Measurements from ENCODE around the gene MSI2. TPM values are rescaled to one million over a fixed set of nuclear protein-coding genes. Genes with fewer than 3 reads are reported as not detected.

Gene MSI2
- total RNA-seq, 1 experiment from 2014 or later = 174 TPM

DNA sequence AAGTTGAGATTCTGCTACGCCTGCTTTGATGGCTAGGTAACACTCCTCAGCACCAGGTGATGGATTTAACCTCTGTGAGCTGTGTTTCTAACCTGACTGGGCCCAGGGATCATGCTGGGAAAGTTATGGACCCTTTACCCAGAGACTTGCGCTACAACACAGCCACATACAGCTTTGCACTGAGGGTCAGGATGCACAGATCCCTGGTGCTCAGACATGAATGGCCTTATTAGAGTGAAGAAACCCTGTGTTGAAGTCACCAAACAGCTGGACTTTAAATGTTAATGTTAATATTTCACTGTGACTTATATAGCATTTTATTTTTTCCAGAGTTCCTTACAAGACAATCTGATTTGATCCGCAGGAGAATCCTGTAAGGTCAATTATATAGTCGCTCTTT is 114.3 kb downstream of the MSI2 start:
- Histone ChIP-seq H3K27me3 (replicated peaks; ENCODE audit: control insufficient read depth, insufficient read depth, low read length) (no peaks in the 10 kb centered on the region), H3K9me3 (peaks cover 10% of the 10 kb centered on the region), H3K4me3 (ENCODE audit: low read depth, low read length) (no peak overlapping the region), H3K4me1 (peaks cover 97% of the 10 kb centered on the region), H3K36me3 (ENCODE audit: control insufficient read depth, insufficient read depth, low read length) (no peaks in the 10 kb centered on the region)
- H3K4me3 Mint-ChIP-seq (ENCODE audit: unreplicated experiment) = peak overlapping the region; percentile 30
- BruUV-seq (replicated peaks) = TSS peak; percentile 66
- H3K27ac Mint-ChIP-seq (ENCODE audit: unreplicated experiment) = peak overlapping the region; percentile 96
- TF ChIP-seq, protein P1, sequence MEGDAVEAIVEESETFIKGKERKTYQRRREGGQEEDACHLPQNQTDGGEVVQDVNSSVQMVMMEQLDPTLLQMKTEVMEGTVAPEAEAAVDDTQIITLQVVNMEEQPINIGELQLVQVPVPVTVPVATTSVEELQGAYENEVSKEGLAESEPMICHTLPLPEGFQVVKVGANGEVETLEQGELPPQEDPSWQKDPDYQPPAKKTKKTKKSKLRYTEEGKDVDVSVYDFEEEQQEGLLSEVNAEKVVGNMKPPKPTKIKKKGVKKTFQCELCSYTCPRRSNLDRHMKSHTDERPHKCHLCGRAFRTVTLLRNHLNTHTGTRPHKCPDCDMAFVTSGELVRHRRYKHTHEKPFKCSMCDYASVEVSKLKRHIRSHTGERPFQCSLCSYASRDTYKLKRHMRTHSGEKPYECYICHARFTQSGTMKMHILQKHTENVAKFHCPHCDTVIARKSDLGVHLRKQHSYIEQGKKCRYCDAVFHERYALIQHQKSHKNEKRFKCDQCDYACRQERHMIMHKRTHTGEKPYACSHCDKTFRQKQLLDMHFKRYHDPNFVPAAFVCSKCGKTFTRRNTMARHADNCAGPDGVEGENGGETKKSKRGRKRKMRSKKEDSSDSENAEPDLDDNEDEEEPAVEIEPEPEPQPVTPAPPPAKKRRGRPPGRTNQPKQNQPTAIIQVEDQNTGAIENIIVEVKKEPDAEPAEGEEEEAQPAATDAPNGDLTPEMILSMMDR (IDR thresholded peaks at IDR 0.05; ENCODE audit: insufficient read depth in 1 of 2, low read depth in 1 of 2, low read length in 1 of 2, severe bottlenecking in 1 of 2, unreplicated experiment in 1 of 2) = no peak
- ChIA-PET CTCF (interaction anchor here (0.9 kb wide), 1 partner anchor 14 kb away, joined by 3 read pairs; no protein-coding TSS in a partner anchor), POLR2A (no interaction called here)
- peaks cover 68% of the 10 kb centered on the region for H3K36me3 Mint-ChIP-seq (ENCODE audit: insufficient read depth, unreplicated experiment)
- intact Hi-C loops (cut with micrococcal nuclease; ENCODE audit: unreplicated experiment) = loop anchor here (1.0 to 5.0 kb wide), 6 partner anchors 12 to 147 kb away; partner anchors contain the start of gene MSI2
- peaks cover 69% of the 10 kb centered on the region for H3K4me1 Mint-ChIP-seq (ENCODE audit: low read depth, unreplicated experiment)
- H3K27me3 Mint-ChIP-seq (ENCODE audit: insufficient read depth, unreplicated experiment) = no peaks in the 10 kb centered on the region
- DNase-seq = no peak
- peaks cover 9% of the 10 kb centered on the region for H3K9me3 Mint-ChIP-seq (ENCODE audit: unreplicated experiment)

DNA sequence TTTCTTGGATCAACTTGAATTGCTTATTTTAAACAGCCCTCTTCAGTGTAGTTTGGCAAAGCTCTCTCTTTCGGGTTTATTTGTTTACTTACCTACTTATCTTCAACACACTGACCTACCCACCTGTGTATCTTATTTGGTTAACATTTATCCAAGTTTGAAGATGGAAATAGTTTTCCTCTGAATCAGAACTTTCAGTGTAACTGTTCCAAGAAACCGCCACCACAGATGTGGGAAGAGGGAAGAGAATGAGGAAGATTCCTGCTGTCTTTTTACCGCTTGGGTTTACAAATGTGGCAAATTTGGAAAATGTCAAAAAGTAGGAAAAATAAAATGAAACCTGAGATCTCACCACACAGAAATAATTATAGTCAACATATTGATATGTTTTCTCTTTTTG is 115.8 kb downstream of the MSI2 start:
- peak in 1 of 2 experiments; percentile 55 for DNase-seq
- H3K4me3 ChIP-seq (ENCODE audit: low read depth, low read length) = no peak overlapping the region
- intact Hi-C loops (cut with micrococcal nuclease; ENCODE audit: unreplicated experiment) = loop anchor here (5.0 kb wide), 3 partner anchors 75 to 145 kb away; partner anchors contain the start of gene MSI2
- TF ChIP-seq, protein P1 (IDR thresholded peaks at IDR 0.05; ENCODE audit: insufficient read depth in 1 of 2, low read depth in 1 of 2, low read length in 1 of 2, severe bottlenecking in 1 of 2, unreplicated experiment in 1 of 2) = no peak
- H3K36me3 Mint-ChIP-seq (ENCODE audit: insufficient read depth, unreplicated experiment) = peaks cover 68% of the 10 kb centered on the region
- H3K4me1 ChIP-seq = peaks cover 97% of the 10 kb centered on the region
- CTCF ChIA-PET = no interaction called here
- peaks cover 10% of the 10 kb centered on the region for H3K9me3 ChIP-seq
- H3K9me3 Mint-ChIP-seq (ENCODE audit: unreplicated experiment) = peaks cover 9% of the 10 kb centered on the region
- H3K27ac Mint-ChIP-seq (ENCODE audit: unreplicated experiment) = peak overlapping the region; percentile 95
- H3K27me3 Mint-ChIP-seq (ENCODE audit: insufficient read depth, unreplicated experiment) = no peaks in the 10 kb centered on the region
- POLR2A ChIA-PET = interaction anchor here (0.6 kb wide), 1 partner anchor 629 kb away, joined by 3 read pairs; no protein-coding TSS in a partner anchor
- no peaks in the 10 kb centered on the region for H3K27me3 ChIP-seq (replicated peaks; ENCODE audit: control insufficient read depth, insufficient read depth, low read length)
- peaks cover 65% of the 10 kb centered on the region for H3K4me1 Mint-ChIP-seq (ENCODE audit: low read depth, unreplicated experiment)
- peak overlapping the region; percentile 73 for H3K4me3 Mint-ChIP-seq (ENCODE audit: unreplicated experiment)
- no TSS peak for BruUV-seq (replicated peaks)
- no peaks in the 10 kb centered on the region for H3K36me3 ChIP-seq (ENCODE audit: control insufficient read depth, insufficient read depth, low read length)

DNA sequence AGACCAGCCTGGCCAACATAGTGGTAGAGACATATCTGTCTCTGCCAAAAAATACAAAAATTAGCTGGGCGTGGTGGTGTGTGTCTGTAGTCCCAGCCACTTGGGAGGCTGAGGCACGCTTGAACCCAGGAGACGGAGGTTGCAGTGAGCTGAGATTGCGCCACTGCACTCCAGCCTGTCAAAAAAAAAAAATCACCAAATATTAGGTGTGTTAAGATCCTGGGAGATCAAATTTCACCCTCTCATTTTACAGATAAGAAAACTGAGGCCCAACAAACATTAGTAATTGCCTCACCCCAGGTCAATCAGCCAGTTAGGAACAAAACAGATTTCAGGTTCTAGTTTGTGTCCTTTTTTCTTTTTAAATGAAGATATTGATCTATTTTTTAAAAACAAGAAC is 116.7 kb downstream of the MSI2 start:
- intact Hi-C loops (cut with micrococcal nuclease; ENCODE audit: unreplicated experiment) = loop anchor here (5.0 kb wide), 3 partner anchors 74 to 144 kb away; partner anchors contain the start of gene MSI2
- DNase-seq = no peak
- Mint-ChIP-seq H3K4me3 (ENCODE audit: unreplicated experiment) (peak overlapping the region; percentile 73), H3K9me3 (ENCODE audit: unreplicated experiment) (peaks cover 9% of the 10 kb centered on the region), H3K27me3 (ENCODE audit: insufficient read depth, unreplicated experiment) (no peaks in the 10 kb centered on the region), H3K36me3 (ENCODE audit: insufficient read depth, unreplicated experiment) (peaks cover 69% of the 10 kb centered on the region), H3K27ac (ENCODE audit: unreplicated experiment) (peak overlapping the region; percentile 95), H3K4me1 (ENCODE audit: low read depth, unreplicated experiment) (peaks cover 59% of the 10 kb centered on the region)
- peaks cover 94% of the 10 kb centered on the region for H3K4me1 ChIP-seq
- TF ChIP-seq, protein P1 (IDR thresholded peaks at IDR 0.05; ENCODE audit: insufficient read depth in 1 of 2, low read depth in 1 of 2, low read length in 1 of 2, severe bottlenecking in 1 of 2, unreplicated experiment in 1 of 2) = no peak
- CTCF ChIA-PET = no interaction called here
- H3K27me3 ChIP-seq (replicated peaks; ENCODE audit: control insufficient read depth, insufficient read depth, low read length) = no peaks in the 10 kb centered on the region
- H3K36me3 ChIP-seq (ENCODE audit: control insufficient read depth, insufficient read depth, low read length) = no peaks in the 10 kb centered on the region
- POLR2A ChIA-PET = no interaction called here
- no peak overlapping the region for H3K4me3 ChIP-seq (ENCODE audit: low read depth, low read length)
- no TSS peak for BruUV-seq (replicated peaks)
- H3K9me3 ChIP-seq = peaks cover 10% of the 10 kb centered on the region
